Measurements from ENCODE around the gene TMEM150C.
"Not testable (repeated sequence)": the region's sequence is repeated elsewhere in the genome, so short reads cannot be mapped to it uniquely, and the experiment has no call there.

- TF ChIP-seq CTCF (IDR thresholded peaks at IDR 0.05; ENCODE audit: poor library complexity, severe bottlenecking); EP300 (conservative IDR thresholded peaks at IDR 0.05; ENCODE audit: poor library complexity, severe bottlenecking); RAD21 (conservative IDR thresholded peaks at IDR 0.05); EZH2 (IDR thresholded peaks at IDR 0.05; ENCODE audit: borderline replicate concordance, insufficient read depth, low read length, poor library complexity, severe bottlenecking); POLR2AphosphoS5 (IDR thresholded peaks at IDR 0.05); MXI1 (conservative IDR thresholded peaks at IDR 0.05; ENCODE audit: poor library complexity, severe bottlenecking): not testable (repeated sequence)
These were observed 88.7 kb downstream of the TMEM150C start for GRCh38 chr4:82473080-82473479.

All from neural cell (in vitro differentiated cells).